K562 (cell line): ENCODE data around the gene MCRS1. TPM values are rescaled to one million over a fixed set of nuclear protein-coding genes. Genes with fewer than 3 reads are reported as not detected.

Experiments
- ARID2 ChIP-seq: fragments of 450-650 bp; IDR thresholded peaks from 2 replicates; pipeline ENCODE4 v1.6.1; 2017; ENCODE audit warnings: antibody characterized with exemption, mild to moderate bottlenecking
- BACH1 ChIP-seq: fragments of 200-800 bp; sonication (Bioruptor generic); IDR thresholded peaks from 2 replicates; pipeline ENCODE4 v1.6.1; 2016; ENCODE audit warnings: missing genetic modification characterization, missing compliant biosample characterization
- DMBX1 ChIP-seq: fragments of 250-450 bp; sonication (Bioruptor Pico); IDR thresholded peaks from 2 replicates; pipeline ENCODE4 v1.8.0; 2022; ENCODE audit warnings: inconsistent platforms, mild to moderate bottlenecking, moderate library complexity, borderline replicate concordance
- DNMT1 ChIP-seq: fragments of 450-650 bp; IDR thresholded peaks from 2 replicates; pipeline ENCODE4 v1.6.1; 2016; ENCODE audit warnings: antibody characterized with exemption, mild to moderate bottlenecking
- ETS2 ChIP-seq: IDR thresholded peaks from 2 replicates; pipeline ENCODE4 v1.6.1; 2016; ENCODE audit warnings: borderline replicate concordance, missing genetic modification characterization, mild to moderate bottlenecking, moderate library complexity, missing compliant biosample characterization; ENCODE audit not compliant: poor library complexity, severe bottlenecking
- GTF2E2 ChIP-seq: fragments of 200-800 bp; sonication (Bioruptor generic); IDR thresholded peaks from 2 replicates; pipeline ENCODE4 v1.6.1; 2016; ENCODE audit warnings: missing genetic modification characterization, missing compliant biosample characterization
- HNRNPH1 ChIP-seq: fragments of 200-400 bp; formaldehyde crosslinking; optimal IDR thresholded peaks from 2 replicates; pipeline ENCODE3; 2017; ENCODE audit warnings: low read depth, mild to moderate bottlenecking, low read length, moderate library complexity
- MTA3 ChIP-seq: fragments of 450-650 bp; formaldehyde crosslinking; IDR thresholded peaks from 2 replicates; pipeline ENCODE4 v1.6.1; 2017; ENCODE audit warnings: mild to moderate bottlenecking, borderline replicate concordance
- NCOA2 ChIP-seq, 2 experiments: fragments of 450-650 bp; IDR thresholded peaks; 2 replicates each; pipeline ENCODE4 v1.6.1; 2018; ENCODE audit warnings: mild to moderate bottlenecking in 2 of 2, moderate library complexity in 1 of 2; ENCODE audit not compliant: partially characterized antibody in 2 of 2
- PHB2 ChIP-seq: fragments of 450-650 bp; IDR thresholded peaks from 2 replicates; pipeline ENCODE4 v1.6.1; 2017; ENCODE audit warnings: low read depth
- RBM22 ChIP-seq: fragments of 200-400 bp; formaldehyde crosslinking; IDR thresholded peaks from 2 replicates; pipeline ENCODE4 v1.6.1; 2018; ENCODE audit warnings: low read length, low read depth; ENCODE audit not compliant: poor library complexity, severe bottlenecking
- RBM34 ChIP-seq: fragments of 200-400 bp; formaldehyde crosslinking; IDR thresholded peaks from 2 replicates; pipeline ENCODE4 v1.6.1; 2018; ENCODE audit warnings: low read length, borderline replicate concordance; ENCODE audit not compliant: insufficient read depth
- RERE ChIP-seq: sonication (generic); formaldehyde crosslinking; IDR thresholded peaks from 2 replicates; pipeline ENCODE4 v1.8.0; 2023; ENCODE audit warnings: missing genetic modification reagents, mild to moderate bottlenecking, borderline replicate concordance
- SMARCA4 ChIP-seq: fragments of 450-650 bp; IDR thresholded peaks from 2 replicates; pipeline ENCODE4 v1.6.1; 2016
- SMARCC2 ChIP-seq: fragments of 450-650 bp; IDR thresholded peaks from 2 replicates; pipeline ENCODE4 v1.6.1; 2017; ENCODE audit warnings: antibody characterized with exemption, moderate library complexity, mild to moderate bottlenecking, low read depth
- SPI1 ChIP-seq: IDR thresholded peaks from 2 replicates; pipeline ENCODE4 v1.6.1; 2011; ENCODE audit warnings: low read depth, low read length, control low read depth, borderline replicate concordance
- STAG1 ChIP-seq: sonication (generic); formaldehyde crosslinking; IDR thresholded peaks from 2 replicates; pipeline ENCODE4 v1.5.0; 2020; ENCODE audit warnings: missing genetic modification reagents, borderline replicate concordance
- TCF7 ChIP-seq: sonication (generic); IDR thresholded peaks from 2 replicates; pipeline ENCODE4 v1.6.1; 2016; ENCODE audit warnings: antibody characterized with exemption, borderline replicate concordance
- TFAM ChIP-seq: fragments of 250-450 bp; sonication (Bioruptor Pico); conservative IDR thresholded peaks from 2 replicates; pipeline ENCODE4 v1.5.0; 2021; ENCODE audit warnings: mild to moderate bottlenecking, moderate library complexity
- ZNF253 ChIP-seq: fragments of 250-450 bp; sonication (Bioruptor Pico); conservative IDR thresholded peaks from 2 replicates; pipeline ENCODE4 v1.6.1; 2021; ENCODE audit warnings: mild to moderate bottlenecking
- ZNF324 ChIP-seq: fragments of 250-450 bp; sonication (Bioruptor Pico); IDR thresholded peaks from 2 replicates; pipeline ENCODE4 v1.4.0; 2020; ENCODE audit warnings: mild to moderate bottlenecking
- ZNF717 ChIP-seq: fragments of 250-450 bp; sonication (Bioruptor Pico); IDR thresholded peaks from 2 replicates; pipeline ENCODE4 v1.5.0; 2021
- ZNF76 ChIP-seq: fragments of 250-450 bp; sonication (Bioruptor Pico); IDR thresholded peaks from 2 replicates; pipeline ENCODE4 v1.4.0; 2020; ENCODE audit warnings: mild to moderate bottlenecking, moderate library complexity, borderline replicate concordance
- polyA plus RNA-seq, 8 experiments: library from polyadenylated mRNA; depleted of rRNA in 4 of 8; stranded (reverse) in 5 of 8; unstranded in 3 of 8; fragments of >200 nt; fragmentation: Nextera tagmentation in 2 of 8; fragmentation: Illumina TruSeq in 1 of 8; extraction: Ambion mirVana in 2 of 8; extraction: Trizol in 1 of 8; gene quantifications; 2 replicates each; pipeline versions ENCODE4 v1.2.1 to v1.2.3, GENCODE V29; 2011 to 2014; ENCODE audit warnings: inconsistent platforms in 1 of 8, missing spikeins in 1 of 8
- total RNA-seq, 7 experiments: library from RNA; depleted of rRNA in 6 of 7; stranded (reverse); fragments of >200 nt in 6 of 7; fragmentation: Illumina TruSeq in 2 of 7; extraction: Trizol in 2 of 7; gene quantifications; 2 replicates each; pipeline versions ENCODE4 v1.2.1 to v1.2.3, GENCODE V29; 2011 to 2021; ENCODE audit warnings: low replicate concordance in 1 of 7

MCRS1 gene
- total and polyA plus RNA-seq, 9 of the 15 experiments (the other 6 are each of a cell fraction or from before 2014, with no cell fraction given): 50.0 to 100 (median 73.2) TPM

GRCh38 chr12:49580572-49581535 is 12.9 kb upstream of the MCRS1 start (continued):
- no peak for TF ChIP-seq DMBX1 (CRISPR knock-in tag)
- no peak for TF ChIP-seq ZNF253
- TF ChIP-seq ARID2: peak; percentile 73; the same call in 1 of the 2 replicates
- TF ChIP-seq ZNF324 (CRISPR knock-in tag): no peak
- no peak for TF ChIP-seq TCF7
- no peak for TF ChIP-seq ZNF717 (CRISPR knock-in tag)
- no peak for TF ChIP-seq RERE (CRISPR knock-in tag)
- peak; percentile 59; the same call in 1 of the 2 replicates for TF ChIP-seq STAG1 (CRISPR knock-in tag)
- TF ChIP-seq HNRNPH1: no peak
- no peak for TF ChIP-seq NCOA2 (IDR thresholded peaks at IDR 0.05; ENCODE audit: partially characterized antibody in 2 of 2)
- no peak for TF ChIP-seq ETS2 (tag)
- 0 out of 2 replicates have a peak, but pooled peaks have one; percentile 3 for TF ChIP-seq SPI1
- TF ChIP-seq DNMT1: no peak
- no peak for TF ChIP-seq TFAM (CRISPR knock-in tag)
- TF ChIP-seq ZNF76 (CRISPR knock-in tag): no peak
- no peak for TF ChIP-seq BACH1 (tag)
- no peak for TF ChIP-seq PHB2
- TF ChIP-seq GTF2E2 (tag): no peak
- peak; percentile 58; the same call in 1 of the 2 replicates for TF ChIP-seq SMARCA4
- TF ChIP-seq SMARCC2: 0 out of 2 replicates have a peak, but pooled peaks have one; percentile 48
- TF ChIP-seq RBM22: no peak
- TF ChIP-seq RBM34: no peak
- no peak for TF ChIP-seq MTA3
